Mesendoderm (in vitro differentiated cells): Measurements from ENCODE around the gene CDC5L.
"Not testable (repeated sequence)": the region's sequence is repeated elsewhere in the genome, so short reads cannot be mapped to it uniquely, and the experiment has no call there.

Experiments
- DNase-seq: peaks from one replicate; pipeline ENCODE4 v3.0.0; 2013
- H2AK5ac ChIP-seq: 2 replicates; pipeline ENCODE4 v1.6.1; 2013; ENCODE audit warnings: low read length, inconsistent platforms
- H2BK120ac ChIP-seq: 2 replicates; pipeline ENCODE4 v1.6.1; 2013; ENCODE audit warnings: low read depth, mild to moderate bottlenecking, low read length, moderate library complexity, mixed read lengths
- H2BK15ac ChIP-seq: replicated peaks from 2 replicates; pipeline ENCODE4 v1.6.1; 2013; ENCODE audit warnings: low read depth, mild to moderate bottlenecking, moderate library complexity
- H2BK5ac ChIP-seq: 2 replicates; pipeline ENCODE4 v1.6.1; 2013; ENCODE audit warnings: low read length, inconsistent platforms
- H3K18ac ChIP-seq: 2 replicates; pipeline ENCODE4 v1.6.1; 2013; ENCODE audit warnings: mild to moderate bottlenecking, low read length, mixed read lengths
- H3K23ac ChIP-seq: one replicate; pipeline ENCODE4 v1.6.1; 2013; ENCODE audit warnings: low read length
- H3K27ac ChIP-seq: 2 replicates; pipeline ENCODE4 v1.5.1; 2013; ENCODE audit warnings: low read depth, mild to moderate bottlenecking, inconsistent platforms, low read length, moderate library complexity
- H3K27me3 ChIP-seq: 2 replicates; pipeline ENCODE4 v1.6.1; 2013; ENCODE audit warnings: low read length, control low read depth, mild to moderate bottlenecking, inconsistent platforms; ENCODE audit not compliant: insufficient read depth, poor library complexity
- H3K36me3 ChIP-seq: 2 replicates; pipeline ENCODE4 v1.6.1; 2013; ENCODE audit warnings: low read length, inconsistent platforms; ENCODE audit not compliant: control insufficient read depth, insufficient read depth
- H3K4ac ChIP-seq: one replicate; pipeline ENCODE4 v1.6.1; 2013; ENCODE audit warnings: low read depth, mild to moderate bottlenecking, low read length, moderate library complexity
- H3K4me1 ChIP-seq: 2 replicates; pipeline ENCODE4 v1.6.1; 2013; ENCODE audit warnings: low read depth, low read length, inconsistent platforms; ENCODE audit not compliant: control insufficient read depth
- H3K4me2 ChIP-seq: 2 replicates; pipeline ENCODE4 v1.6.1; 2013; ENCODE audit warnings: low read length
- H3K4me3 ChIP-seq: 2 replicates; pipeline ENCODE4 v1.5.1; 2013; ENCODE audit warnings: mild to moderate bottlenecking, low read length
- H3K56ac ChIP-seq: one replicate; pipeline ENCODE4 v1.6.1; 2013; ENCODE audit warnings: low read length
- H3K79me1 ChIP-seq: 2 replicates; pipeline ENCODE4 v1.6.1; 2013; ENCODE audit warnings: low read length, inconsistent platforms
- H3K79me2 ChIP-seq: 2 replicates; pipeline ENCODE4 v1.6.1; 2013; ENCODE audit warnings: mild to moderate bottlenecking, low read length; ENCODE audit not compliant: control insufficient read depth, insufficient read depth
- H3K9ac ChIP-seq: 2 replicates; pipeline ENCODE4 v1.6.1; 2013; ENCODE audit warnings: low read length, inconsistent platforms
- H4K5ac ChIP-seq: one replicate; pipeline ENCODE4 v1.6.1; 2013; ENCODE audit warnings: low read length
- H4K8ac ChIP-seq: one replicate; pipeline ENCODE4 v1.6.1; 2013; ENCODE audit warnings: low read depth, mild to moderate bottlenecking, control low read depth, low read length, moderate library complexity
- WGBS: extraction: QIAGEN DNeasy Blood & Tissue Kit; methylation state at CpG from one replicate; pipeline ENCODE4 v1.1.7; 2013; ENCODE audit warnings: low lambda C conversion rate, missing lambda C conversion rate; ENCODE audit not compliant: insufficient coverage; ENCODE audit errors: extremely low coverage; 5-methylcytosine and 5-hydroxymethylcytosine counted together

The CDC5L gene

GRCh38 chr6:44342052-44342451 is 45.5 kb upstream of the CDC5L start:
- Histone ChIP-seq H4K8ac (no peak overlapping the region), H3K56ac (no peak overlapping the region), H4K5ac (no peak overlapping the region), H3K79me1 (no peaks in the 10 kb centered on the region), H3K79me2 (no peaks in the 10 kb centered on the region), H3K4me2 (no peak overlapping the region), H2BK120ac (no peak overlapping the region), H3K36me3 (no peaks in the 10 kb centered on the region), H3K4me1 (no peaks in the 10 kb centered on the region), H2AK5ac (no peak overlapping the region), H3K18ac (no peak overlapping the region), H3K23ac (no peak overlapping the region), H2BK15ac (no peak overlapping the region), H3K27ac (no peak overlapping the region), H3K4me3 (no peak overlapping the region), H3K9ac (no peak overlapping the region), H2BK5ac (no peak overlapping the region), H3K4ac (no peak overlapping the region), H3K27me3 (no peaks in the 10 kb centered on the region)
- DNase-seq = no peak
- WGBS = no CpG with 5 or more reads among the region's 6 CpGs

DNA sequence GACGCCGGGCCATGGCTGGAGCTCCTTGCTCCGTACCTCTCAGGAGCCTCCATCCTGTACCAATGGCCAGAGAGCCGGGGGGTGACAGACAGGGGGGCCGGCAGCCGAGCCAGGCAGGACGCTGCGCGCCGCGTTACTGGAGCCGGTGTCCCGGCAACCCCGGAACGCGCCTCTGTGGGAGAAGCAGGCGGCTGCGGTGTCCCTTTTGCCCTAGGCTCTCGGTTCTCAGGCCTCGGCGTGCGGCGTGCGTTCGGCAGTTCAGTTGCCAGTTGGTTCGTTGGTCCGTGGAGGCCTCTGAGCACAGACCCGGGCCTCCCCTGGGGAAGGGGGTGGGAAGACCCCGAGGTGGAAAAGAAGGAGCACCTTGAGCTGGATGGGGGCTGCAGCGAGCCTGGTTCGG is 45.0 kb upstream of the CDC5L start, which contains the start of gene SPATS1:
Gene SPATS1, plus strand, starts transcription at position 162 of the 400 bp plus-strand sequence. CDS start 446 bp downstream, outside the sequence.
- peak; percentile 31 for DNase-seq
- H3K27ac ChIP-seq = no peak within 1 kb of the TSS

GRCh38 chr6:44346818-44347217 is 40.7 kb upstream of the CDC5L start:
- H2BK5ac ChIP-seq, H3K79me2 ChIP-seq, H3K4me3 ChIP-seq, H2AK5ac ChIP-seq, H3K56ac ChIP-seq, H2BK15ac ChIP-seq, H3K79me1 ChIP-seq, H3K23ac ChIP-seq, H3K27ac ChIP-seq, H4K8ac ChIP-seq, H2BK120ac ChIP-seq, H3K36me3 ChIP-seq, H3K4ac ChIP-seq, H3K4me2 ChIP-seq, H3K18ac ChIP-seq, DNase-seq, H4K5ac ChIP-seq, H3K4me1 ChIP-seq, H3K9ac ChIP-seq, H3K27me3 ChIP-seq: not testable (repeated sequence)
- no CpG with 5 or more reads among the region's 4 CpGs for WGBS

More for the DNA sequence above, 45.0 kb upstream of the CDC5L start, which contains the start of gene SPATS1:
- no peak within 1 kb of the TSS for H3K23ac ChIP-seq
- no peaks in the 10 kb centered on the region for H3K4me1 ChIP-seq
- no peak within 1 kb of the TSS for H2BK120ac ChIP-seq
- no peak within 1 kb of the TSS for H3K4ac ChIP-seq
- H4K8ac ChIP-seq = no peak within 1 kb of the TSS
- no peak within 1 kb of the TSS for H3K18ac ChIP-seq
- peak within 1 kb of the TSS; percentile 54 for H3K9ac ChIP-seq
- H3K4me2 ChIP-seq = peak within 1 kb of the TSS; percentile 31
- H3K79me1 ChIP-seq = no peaks in the 10 kb centered on the region
- no peak within 1 kb of the TSS for H2BK15ac ChIP-seq
- peak within 1 kb of the TSS; percentile 60 for H3K56ac ChIP-seq
- no peak within 1 kb of the TSS for H2AK5ac ChIP-seq
- H3K36me3 ChIP-seq = no peaks in the 10 kb centered on the region
- no peak within 1 kb of the TSS for H4K5ac ChIP-seq
- no peaks in the 10 kb centered on the region for H3K79me2 ChIP-seq
- no peak within 1 kb of the TSS for H2BK5ac ChIP-seq
- H3K27me3 ChIP-seq = no peaks in the 10 kb centered on the region
- WGBS = no CpG with 5 or more reads among the region's 31 CpGs
- H3K4me3 ChIP-seq = no peak within 1 kb of the TSS

DNA sequence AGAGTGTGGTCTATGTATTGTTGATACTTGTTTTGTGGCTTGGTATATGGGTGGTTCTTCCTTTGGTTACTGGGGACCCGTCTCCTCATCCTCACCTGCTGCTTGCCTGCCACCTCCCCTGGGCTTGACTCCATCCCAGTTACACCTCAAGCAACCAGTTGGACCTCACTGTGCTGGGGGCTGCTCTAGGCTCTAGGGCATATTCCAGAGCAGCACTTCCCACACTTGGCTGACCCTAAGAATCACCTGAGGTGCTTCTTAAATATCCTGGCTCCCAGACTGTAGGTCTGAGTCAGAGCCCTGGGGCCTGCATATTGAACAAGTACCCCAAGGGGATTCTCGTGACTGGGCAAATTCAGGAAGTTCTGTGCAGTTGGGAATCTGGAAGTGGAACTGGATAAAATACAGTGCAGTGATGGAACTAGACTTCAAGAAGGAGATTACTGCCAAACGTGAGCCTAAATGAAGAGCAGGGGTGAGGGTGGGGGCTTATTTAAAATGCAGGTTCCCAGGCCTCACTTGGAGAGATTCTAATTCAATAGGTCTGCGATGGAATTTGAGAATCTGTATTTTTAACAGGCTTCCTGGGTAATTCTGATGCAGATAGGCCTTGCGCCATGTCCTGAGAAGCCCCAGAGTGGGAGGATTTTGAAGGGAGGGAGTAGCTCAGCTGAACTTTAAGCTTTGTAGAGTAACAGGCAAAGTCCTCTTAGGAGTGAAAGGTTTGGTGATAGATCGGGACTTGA is 37.4 kb upstream of the CDC5L start:
- no peaks in the 10 kb centered on the region for H3K4me1 ChIP-seq
- H3K79me1 ChIP-seq = no peaks in the 10 kb centered on the region
- no peak overlapping the region for H2BK120ac ChIP-seq
- no peaks in the 10 kb centered on the region for H3K79me2 ChIP-seq
- no peaks in the 10 kb centered on the region for H3K27me3 ChIP-seq
- H4K8ac ChIP-seq = no peak overlapping the region
- no peak overlapping the region for H2BK5ac ChIP-seq
- no peak overlapping the region for H2AK5ac ChIP-seq
- H3K4me2 ChIP-seq = no peak overlapping the region
- no peaks in the 10 kb centered on the region for H3K36me3 ChIP-seq
- H3K23ac ChIP-seq = no peak overlapping the region
- H3K4ac ChIP-seq = no peak overlapping the region
- WGBS = no CpG with 5 or more reads among the region's 6 CpGs
- H3K9ac ChIP-seq = no peak overlapping the region
- no peak overlapping the region for H2BK15ac ChIP-seq
- no peak overlapping the region for H3K56ac ChIP-seq
- H4K5ac ChIP-seq = no peak overlapping the region
- no peak overlapping the region for H3K4me3 ChIP-seq
- H3K27ac ChIP-seq = no peak overlapping the region
- H3K18ac ChIP-seq = no peak overlapping the region
- peak; percentile 46 for DNase-seq

DNA sequence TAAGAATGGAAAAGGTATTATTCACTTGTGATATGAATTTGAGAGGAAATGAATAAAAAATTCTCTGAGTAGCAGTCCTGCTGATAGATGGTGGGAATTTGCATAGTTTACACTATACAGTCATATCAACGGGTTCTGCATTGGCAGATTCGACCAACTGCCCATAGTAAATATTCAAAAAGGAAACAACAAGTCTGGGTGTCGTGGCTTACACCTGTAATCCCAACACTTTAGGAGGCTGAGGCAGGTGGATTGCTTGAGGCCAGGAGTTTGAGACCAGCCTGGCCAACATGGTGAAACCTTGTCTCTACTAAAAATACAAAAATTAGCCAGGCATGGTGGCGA is 36.9 kb upstream of the CDC5L start:
- not testable (repeated sequence) for H2BK15ac ChIP-seq, H3K56ac ChIP-seq, H3K27ac ChIP-seq, H3K79me2 ChIP-seq, H2AK5ac ChIP-seq, H3K36me3 ChIP-seq, H3K18ac ChIP-seq, H3K9ac ChIP-seq, H3K4ac ChIP-seq, H3K4me3 ChIP-seq, H2BK120ac ChIP-seq, H3K27me3 ChIP-seq, DNase-seq, H4K5ac ChIP-seq, H4K8ac ChIP-seq, H3K4me1 ChIP-seq, H3K4me2 ChIP-seq, H3K23ac ChIP-seq, H3K79me1 ChIP-seq, H2BK5ac ChIP-seq
- no CpG with 5 or more reads among the region's 4 CpGs for WGBS

- Histone ChIP-seq H3K4me2 (no peak overlapping the region), H4K5ac (no peak overlapping the region), H3K18ac (no peak overlapping the region), H2BK5ac (no peak overlapping the region), H2BK15ac (no peak overlapping the region), H3K23ac (no peak overlapping the region), H3K27ac (no peak overlapping the region), H3K4me3 (no peak overlapping the region), H4K8ac (no peak overlapping the region), H3K27me3 (no peaks in the 10 kb centered on the region), H2BK120ac (no peak overlapping the region), H3K36me3 (no peaks in the 10 kb centered on the region), H2AK5ac (no peak overlapping the region), H3K79me1 (no peaks in the 10 kb centered on the region), H3K4ac (no peak overlapping the region), H3K9ac (no peak overlapping the region), H3K4me1 (no peaks in the 10 kb centered on the region), H3K56ac (no peak overlapping the region), H3K79me2 (no peaks in the 10 kb centered on the region)
- WGBS = no CpG with 5 or more reads among the region's 4 CpGs
- DNase-seq = no peak
Observed at GRCh38 chr6:44352259-44352658, 35.2 kb upstream of the CDC5L start.
